Hepatic stellate cell (primary cell): ENCODE data around the gene CUTC.
"Not testable (repeated sequence)": the region's sequence is repeated elsewhere in the genome, so short reads cannot be mapped to it uniquely, and the experiment has no call there.

Experiments
- DNase-seq: peaks from one replicate; pipeline ENCODE4 v3.0.0; 2011; ENCODE audit warnings: low spot score

CUTC gene

DNA sequence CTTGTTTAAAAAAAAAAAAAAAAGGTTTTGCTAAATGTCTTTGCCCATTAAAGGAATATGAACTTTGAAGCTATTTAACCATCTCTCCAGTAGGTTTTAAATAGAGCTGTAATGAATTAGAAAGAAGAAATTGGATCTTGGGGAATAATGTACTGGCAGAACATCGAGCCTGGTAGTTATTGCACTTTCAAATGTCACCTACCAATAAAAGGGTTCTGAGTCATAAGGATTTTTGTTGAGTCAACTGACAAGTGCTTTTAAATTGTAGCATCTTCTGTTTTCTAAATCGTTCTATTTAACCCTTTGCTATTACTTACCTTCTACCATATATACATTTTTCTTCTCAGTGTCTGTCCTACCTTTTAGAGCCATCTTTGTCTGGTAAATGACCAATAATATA lies 10.7 kb downstream of the CUTC start:
- DNase-seq, result no peak

DNA sequence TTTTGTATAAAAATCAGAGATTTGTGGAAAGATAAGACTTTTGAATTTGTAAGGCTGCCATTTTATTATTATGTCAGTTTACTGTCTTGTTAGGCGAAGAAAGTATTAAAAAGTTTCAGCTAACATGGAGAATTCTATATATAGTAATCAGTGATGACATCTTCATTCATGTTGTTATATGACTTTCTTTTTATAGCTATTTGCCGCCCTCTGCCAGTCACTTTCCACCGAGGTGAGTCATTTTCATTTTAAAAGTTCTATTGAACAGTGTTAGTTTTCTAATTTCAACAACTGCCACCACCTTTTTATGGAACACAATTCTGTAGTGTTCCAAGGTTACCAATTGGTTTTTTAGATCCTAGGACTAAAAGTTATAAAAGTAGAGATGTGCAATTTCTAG lies 11.8 kb downstream of the CUTC start:
- no peak for DNase-seq

DNA sequence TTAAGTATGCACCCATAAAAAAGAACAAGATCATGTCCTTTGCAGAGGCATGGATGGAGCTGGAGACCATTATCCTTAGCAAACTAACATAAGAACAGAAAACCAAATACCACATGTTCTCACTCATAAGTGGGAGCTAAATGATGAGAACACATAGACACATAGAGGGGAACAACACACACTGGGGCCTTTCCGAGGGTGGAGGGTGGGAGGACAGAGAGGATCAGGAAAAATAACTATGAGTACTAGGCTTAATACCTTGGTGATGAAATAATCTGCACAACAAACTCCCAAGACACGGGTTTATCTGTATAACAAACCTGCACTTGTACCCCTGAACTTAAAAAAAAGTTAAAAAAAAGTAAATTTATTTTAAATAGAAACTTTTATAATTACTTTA lies 14.1 kb downstream of the CUTC start:
- not testable (repeated sequence) for DNase-seq

DNA sequence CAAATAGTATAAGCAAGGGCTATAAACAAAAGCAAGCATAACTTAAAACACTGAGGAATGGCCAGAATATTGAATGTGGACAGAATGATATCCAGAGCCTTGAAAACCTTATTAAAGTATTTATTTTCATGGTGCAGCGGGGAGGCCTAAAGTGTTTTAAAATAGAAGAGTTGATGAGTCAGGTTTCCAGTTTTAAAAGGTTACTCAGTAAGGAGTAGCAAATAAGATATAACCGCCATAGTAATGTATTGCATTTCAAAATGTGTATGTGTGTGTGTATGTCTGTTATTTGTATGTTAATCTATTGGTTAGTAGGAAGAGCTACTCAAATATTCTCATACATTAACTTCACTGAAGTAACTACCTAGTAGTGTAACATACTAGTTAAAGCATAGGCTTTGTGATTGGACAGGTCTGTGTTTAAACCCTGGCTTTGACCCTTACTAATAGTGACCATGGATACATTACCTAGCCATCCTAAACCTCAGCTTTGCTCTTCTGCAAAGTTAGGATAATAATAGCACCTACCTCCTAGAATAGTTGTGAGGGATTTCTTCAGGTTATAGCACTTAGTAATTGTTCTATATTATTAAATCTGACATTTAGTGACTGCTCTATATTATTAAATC lies 16.9 kb downstream of the CUTC start:
- no peak for DNase-seq

DNA sequence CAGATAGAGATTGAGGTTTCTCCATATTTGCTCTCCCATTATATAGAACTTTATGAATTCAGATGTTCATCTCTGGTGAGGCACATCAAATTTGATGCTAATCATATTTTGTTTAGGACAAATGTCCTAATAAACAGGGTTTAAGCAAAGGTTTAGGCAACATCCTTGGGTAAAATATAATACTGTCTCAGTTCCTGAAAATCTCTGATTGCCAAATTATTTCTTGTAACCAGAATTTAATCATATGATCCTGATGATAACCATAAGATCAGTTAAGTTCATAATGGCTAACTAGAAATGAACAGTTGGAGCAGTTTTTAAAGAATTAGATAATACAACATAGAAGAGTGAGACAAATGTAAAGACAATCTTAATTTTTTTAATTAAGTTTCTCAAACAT lies 18.6 kb downstream of the CUTC start:
- DNase-seq, result no peak

DNA sequence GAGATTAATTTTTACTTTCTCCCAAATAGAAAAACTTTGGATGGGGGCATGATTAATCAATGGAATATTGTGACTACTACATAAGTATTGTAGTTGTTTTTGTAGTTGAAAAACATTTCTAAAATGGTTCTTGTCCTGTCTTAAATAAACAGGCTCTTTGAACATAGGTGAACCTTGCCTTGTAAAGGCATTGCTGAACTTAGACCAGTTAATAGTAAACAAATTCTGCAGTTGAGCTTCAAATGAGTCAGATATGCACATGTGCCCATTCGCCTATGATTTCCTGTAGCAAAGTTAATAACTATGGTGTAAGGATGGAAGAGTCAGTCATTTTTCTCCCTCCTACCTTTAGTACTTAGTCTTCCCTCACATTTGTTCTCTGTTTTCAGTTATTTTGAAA lies 22.6 kb downstream of the CUTC start:
- DNase-seq, result no peak

DNA sequence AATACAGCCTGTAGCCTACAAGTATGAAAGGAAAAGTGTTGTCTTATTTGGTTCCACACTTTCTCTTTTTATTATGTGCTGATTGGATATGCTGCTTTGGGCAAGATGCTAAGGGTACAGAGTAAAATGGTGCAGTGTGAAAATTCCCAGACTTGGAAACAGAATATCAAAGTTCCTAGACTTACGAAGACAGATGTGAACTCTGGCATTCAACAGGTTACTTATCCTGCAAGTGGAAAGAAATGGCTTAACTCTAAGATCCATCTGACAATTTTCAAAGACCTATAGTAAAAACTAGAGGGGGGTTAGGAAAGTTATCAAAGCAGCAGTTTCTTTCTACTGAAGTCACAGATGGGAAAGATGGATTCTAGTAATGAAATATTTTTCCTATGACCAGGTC lies 24.1 kb downstream of the CUTC start:
- DNase-seq, result no peak

DNA sequence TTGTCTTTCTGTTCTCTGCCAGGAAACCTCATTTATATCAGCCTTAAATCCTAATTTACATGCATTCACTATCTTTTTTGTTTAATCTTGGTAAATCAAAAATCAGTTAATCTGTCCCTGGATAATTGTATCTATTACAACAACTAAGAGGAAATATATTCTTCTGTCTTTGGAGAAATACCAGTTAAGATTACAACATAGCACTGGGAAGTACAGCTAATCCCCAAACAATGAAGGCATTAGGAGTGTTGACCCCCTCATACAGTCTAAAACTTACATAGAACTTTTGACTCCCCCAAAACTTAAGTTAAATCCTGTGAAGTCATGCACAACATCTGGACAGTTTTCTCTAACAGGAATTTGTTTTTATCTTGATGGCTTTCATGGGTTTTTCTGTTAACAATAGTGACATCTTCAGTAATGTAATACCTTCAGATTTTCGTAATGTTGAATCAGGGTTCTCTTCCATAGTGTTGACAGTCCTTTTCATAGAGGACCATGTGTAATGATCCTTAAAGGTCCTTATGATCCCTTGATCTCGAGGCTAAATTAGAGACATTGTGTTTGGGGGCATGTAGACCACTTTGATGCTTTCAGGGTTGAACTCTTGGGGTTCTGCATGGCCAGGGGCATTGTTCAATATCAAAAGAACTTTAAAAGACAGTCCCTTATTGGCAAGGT lies 26.3 kb downstream of the CUTC start:
- no peak for DNase-seq

DNA sequence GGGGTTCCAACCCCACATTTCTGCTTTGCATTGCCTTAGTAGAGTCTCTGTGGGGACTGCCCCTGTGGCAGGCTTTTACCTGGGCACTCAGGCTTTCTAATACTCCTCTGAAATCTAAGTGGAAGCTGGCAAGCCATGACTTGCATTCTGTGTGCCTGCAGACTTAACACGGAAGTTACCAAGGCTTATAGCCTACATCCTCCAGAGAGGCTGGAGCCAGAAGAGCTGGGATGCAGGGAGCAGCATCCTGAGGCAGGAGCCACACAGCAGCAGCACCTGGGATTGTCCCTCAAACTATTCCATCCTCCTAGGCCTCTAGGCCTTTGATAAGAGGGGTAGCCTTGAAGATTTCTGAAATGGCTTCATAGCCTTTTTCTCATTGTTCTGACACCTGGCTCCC lies 28.3 kb downstream of the CUTC start:
- no peak for DNase-seq

DNA sequence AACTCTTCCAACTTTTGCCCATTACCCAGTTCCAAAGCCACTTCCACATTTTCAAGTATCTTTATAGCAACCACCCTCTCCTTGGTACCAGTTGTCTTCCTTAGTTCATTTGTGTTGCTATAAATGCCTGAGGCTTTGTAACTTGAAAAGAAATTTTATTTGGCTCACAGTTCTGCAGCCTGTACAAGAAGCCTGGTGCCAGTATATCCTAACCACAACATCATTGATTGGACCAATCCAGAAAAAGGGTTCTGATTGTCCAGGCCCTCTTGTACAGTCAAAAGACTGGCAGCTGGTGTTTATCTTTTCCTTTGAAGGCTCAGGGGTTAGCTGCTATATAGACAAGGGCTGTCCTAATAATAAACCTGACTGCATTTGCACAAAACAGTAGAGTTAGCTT lies 29.3 kb downstream of the CUTC start:
- no peak for DNase-seq

DNA sequence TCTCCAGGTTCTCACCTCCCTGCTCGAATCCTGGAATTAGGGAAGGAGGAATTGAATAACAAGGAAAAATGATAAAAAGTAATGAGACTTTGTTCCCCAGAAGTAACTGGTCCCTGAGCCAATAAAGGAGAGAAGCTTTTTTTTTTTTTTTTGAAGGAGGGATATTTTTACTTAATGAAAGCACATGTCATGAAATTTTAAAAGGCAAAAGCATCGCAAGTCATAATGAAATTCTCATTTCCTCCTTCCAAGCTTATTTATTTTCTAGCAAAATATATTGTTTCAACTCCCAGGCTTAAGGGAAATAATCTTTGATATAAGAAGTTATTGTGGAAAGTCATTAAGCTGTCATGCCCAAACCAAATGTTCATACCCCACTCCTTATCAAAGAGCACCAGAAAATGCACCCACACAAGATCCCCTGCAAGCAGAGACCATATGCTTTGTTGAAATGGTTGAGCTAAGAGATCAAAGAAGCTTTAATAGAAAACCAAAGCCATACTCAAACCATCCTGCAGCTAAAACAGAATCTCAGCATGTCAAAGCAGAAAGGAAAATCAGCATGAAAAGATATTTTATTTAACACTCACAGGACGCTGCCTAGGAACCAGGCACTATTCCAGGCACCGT lies 33.8 kb downstream of the CUTC start:
- no peak for DNase-seq

DNA sequence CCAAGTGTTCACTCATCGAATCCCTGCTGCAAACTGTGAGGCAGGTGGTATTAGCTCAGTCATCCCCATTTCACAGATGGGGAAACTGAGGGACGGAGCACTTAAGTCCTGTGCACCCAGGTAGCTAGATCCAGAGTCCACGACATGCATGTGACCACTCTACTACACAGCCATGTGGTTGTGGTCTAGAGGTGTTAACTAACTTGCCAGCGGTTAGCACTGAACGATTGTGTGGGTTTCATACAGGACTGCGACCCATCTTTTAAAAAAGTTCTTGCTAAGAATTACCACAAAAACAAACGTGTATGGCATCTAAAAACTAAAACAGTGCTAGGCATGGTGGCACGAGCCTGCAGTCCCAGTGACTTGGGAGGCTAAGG lies 34.3 kb downstream of the CUTC start:
- DNase-seq, result no peak

DNA sequence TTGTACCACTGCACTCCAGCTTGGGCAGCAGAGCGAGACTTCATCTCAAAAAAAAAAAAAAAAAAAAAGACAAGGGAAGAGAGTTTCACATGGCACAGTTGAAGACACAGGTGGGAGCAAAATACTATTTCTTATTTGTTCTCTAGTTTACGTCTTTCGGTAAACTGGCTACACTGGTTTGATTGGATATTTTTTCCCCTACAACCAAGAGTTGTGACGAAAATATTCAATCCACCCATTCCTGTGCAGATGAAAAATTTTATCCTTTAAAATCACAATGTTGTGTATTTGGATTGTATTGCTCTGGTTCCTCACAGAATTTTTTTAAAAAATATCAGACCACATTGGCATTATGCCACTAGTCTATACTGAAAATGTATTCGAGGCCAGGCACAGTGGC lies 35.9 kb downstream of the CUTC start:
- DNase-seq, result no peak

DNA sequence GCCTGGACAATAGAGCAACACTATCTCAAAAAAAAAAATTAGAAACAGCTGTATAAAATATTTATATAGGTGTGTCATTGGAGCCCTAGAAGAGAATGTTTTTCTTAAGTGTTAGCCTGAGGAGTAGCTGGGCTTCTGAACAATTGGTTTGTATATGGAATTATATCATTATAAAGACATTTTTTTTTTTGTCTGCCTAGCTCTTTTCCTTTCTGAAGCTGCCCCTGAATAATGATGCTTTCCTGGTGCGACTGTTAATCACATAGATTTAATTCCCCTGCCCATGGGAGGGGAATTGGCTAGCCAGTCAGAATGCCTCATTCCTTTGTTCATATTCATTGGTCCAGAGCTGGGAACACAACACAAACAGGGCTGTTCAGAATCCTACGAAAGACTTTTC lies 36.5 kb downstream of the CUTC start:
- no peak for DNase-seq

DNA sequence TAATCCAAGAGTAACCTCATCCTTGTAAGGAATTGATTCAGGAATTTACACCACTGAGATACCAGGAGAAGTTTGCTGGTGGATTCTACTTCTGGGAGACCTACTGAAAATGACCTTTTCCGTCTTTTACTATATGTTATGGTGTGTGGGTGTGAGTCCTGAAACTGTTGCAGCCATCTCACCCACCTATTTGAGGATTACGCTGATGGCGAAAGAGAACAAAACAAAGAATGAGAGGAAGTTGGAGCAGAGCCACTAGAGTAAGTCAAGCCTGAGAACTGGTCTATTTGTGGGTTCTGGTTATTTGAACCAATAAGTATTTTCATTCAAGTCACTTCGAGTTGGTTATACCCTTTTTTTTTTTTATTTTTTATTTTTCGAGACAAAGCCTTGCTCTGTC lies 37.7 kb downstream of the CUTC start:
- no peak for DNase-seq

DNA sequence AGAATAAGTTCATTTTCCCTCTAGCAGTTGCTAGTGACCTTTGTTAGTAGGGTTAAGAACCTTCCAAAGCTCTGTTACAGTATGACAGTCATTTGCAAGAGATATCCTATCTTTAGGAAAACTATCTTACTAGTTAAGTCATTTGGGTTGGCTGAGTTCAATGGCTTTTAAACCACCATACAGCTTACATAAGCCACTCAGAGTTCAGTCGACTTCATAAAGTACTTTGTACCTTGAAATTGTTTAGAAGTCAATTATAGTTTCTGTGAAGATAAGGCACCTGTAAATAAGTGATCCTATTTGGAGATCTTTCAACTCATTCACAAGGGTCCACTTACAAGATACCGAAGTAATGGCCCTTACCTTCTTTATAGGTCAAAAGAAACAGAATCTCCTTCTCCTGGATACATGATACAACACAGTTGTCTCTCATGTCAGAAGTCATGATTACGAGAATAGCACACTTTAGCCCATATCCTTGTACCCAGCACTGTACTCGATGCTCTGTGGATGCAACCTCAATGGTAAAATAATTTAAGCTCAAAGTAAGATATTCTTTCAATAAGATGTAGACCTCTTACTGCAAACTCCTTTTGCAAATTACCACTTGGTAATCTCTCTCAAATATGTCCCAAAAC lies 38.5 kb downstream of the CUTC start:
- DNase-seq, result no peak

DNA sequence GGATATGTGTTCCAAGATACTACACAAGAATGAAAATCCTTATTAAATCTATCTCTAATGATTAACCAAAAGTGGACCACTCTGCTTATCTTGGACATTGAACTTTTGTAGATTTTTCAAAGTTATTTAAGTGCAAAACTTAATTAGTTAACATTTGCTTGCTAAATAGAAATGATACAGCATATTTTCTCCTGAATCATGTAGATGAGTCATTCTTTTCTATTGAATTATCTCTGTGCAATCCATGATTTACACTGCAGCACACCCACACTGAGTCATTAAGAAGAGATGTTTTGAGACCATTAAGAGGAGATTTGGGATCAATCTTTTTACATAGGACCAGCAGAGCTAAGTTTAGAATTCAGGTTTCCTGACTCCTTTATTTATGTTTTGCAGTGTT lies 43.8 kb downstream of the CUTC start:
- peak; percentile 63 for DNase-seq

DNA sequence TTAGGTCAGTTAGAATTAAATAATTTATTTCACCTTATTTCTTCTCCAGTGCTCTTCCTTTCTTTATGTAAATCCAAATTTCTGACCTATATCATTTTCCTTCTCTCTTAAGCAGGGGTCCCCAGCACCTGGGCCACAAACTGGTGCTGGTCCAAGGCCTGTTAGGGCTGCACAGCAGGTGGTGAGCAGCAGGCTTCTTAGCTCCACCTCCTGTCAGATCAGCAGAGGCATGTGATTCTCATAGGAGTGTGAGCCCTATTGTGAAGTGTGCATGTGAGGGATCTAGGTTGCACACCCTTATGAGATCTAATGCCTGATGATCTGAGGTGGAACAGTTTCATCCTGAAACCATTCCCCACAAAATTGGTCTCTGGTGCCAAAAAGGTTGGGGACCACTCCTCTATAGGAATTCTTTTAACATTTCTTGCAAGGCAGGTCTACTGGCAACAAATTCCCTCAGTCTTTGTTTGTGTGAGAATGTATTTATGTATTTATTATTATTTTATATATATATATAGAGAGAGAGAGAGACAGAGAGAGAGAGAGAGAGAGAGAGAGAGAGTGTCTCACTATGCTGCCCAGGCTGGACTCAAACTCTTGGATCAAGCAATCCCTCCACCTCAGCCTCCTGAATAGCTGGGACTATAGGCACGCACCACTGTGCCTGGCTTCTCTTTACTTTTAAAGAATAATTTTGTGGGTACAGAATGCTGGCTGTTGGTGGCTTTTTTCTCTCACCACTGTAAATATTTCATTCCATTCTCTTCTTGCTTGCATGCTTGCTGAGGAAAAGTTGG lies 46.1 kb downstream of the CUTC start:
- DNase-seq, result no peak

DNA sequence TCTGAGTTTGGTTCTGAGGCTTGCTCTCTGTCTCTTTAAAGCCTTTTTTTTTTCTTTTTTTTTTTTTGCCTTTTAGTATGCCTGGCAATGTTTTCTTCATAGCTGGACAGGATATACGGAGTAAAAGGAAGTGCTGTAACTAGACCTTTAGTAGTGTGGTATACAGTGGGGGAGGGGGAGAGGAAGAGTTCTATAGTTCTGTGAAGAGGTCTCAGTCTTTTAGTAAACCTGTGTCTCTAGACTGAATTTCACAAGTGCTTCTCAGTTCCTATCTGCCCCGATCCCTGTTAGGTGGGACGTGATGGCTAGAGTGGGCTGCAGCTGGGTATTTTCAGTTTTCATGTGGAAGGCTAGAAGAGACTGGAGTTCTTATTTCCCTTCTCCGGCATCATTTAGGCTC lies 47.3 kb downstream of the CUTC start:
- peak; percentile 17 for DNase-seq

DNA sequence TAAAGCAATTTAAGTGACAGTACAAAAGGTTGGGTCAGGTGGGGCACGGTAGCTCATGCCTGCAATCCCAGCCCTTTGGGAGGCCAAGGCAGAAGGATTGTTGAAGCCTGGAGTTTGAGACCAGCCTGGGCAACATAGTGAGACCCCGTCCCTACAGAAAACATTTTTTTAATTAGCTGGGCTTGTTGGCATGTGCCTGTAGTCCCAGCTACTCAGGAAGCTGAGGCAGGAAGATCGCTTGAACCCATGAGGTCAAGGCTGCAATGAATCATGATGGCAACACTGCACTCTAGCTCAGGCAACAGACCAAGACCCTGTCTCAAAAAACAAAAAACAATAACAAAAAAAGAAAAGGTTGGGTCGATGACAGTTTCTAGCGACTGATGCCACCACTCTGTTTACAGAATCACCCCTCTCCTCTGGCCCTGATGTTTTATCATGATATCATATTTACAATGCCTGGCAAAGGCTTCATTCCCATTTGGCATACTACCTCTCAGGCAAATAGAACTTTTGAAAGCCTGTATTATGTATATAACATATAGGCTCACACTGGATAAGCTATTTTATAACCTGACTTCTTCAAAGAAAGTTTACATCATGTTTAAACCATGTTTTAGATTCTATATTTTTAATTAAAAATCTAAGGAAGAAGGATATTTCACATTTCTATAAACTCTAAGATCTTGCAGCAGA lies 49.8 kb downstream of the CUTC start:
- DNase-seq, result no peak

DNA sequence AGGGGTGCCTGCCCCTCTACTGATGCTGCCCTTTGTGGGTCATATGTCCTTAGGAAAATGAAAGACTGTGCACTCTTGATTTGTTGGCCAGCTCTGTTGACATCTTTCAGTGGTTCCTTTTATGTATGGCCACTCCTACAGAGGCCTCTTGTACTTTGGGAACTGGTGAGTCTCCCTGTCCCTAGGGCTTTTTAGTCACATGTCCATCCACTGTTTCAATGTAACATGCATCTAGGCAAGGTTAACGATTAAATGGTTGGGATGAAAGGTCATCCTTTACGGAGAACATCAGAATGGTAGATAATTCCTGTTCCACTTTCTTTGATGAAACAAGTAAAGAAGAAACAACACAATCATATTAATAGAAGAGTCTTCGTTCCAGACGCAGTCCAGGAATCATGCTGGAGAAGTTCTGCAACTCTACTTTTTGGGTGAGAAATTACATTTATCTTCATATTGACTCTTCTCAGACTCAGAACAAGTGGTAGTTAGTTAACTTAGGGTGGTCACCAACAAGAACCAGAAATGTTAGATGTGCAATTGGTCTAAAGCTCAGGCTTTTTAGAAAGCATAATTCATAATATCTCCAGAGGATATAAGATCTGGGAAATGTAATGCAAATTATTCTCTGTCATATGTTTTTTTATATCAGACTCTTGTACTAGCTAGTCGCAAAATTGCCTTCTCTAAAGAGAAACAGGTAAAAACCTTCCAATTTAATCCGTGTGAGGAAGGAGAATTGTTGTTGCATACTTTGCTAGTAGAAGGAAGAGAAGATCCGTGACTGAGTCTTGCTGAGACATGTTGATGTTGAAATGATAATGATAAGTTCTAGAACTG lies 50.6 kb downstream of the CUTC start, which contains the start of gene ABCC2:
Gene ABCC2 (plus strand): TSS at position 194 of the 840 bp plus-strand sequence. CDS start 205 bp downstream, at position 399.
- DNase-seq, result no peak
